HepG2 (cell line): Measurements from ENCODE around the gene LRPPRC. TPM values are rescaled to one million over a fixed set of nuclear protein-coding genes. Genes with fewer than 3 reads are reported as not detected.

Experiments used
- ATAC-seq: fragments of 200-7000 bp; cut with Tn5 transposase; 3 replicates; pipeline ENCODE4 v1.9.1; 2020; ENCODE audit warnings: mild to moderate bottlenecking, moderate library complexity
- BruUV-seq: library from RNA; stranded (reverse); fragments of 400-500 nt; replicated peaks from 2 replicates; lab custom pipeline; 2021; lab: Mats Ljungman, UMichigan
- CTCF ChIA-PET: fragments of 300-600 bp; formaldehyde crosslinking; extraction: SDS; loops from one replicate; lab custom pipeline; 2021; ENCODE audit warnings: low total read pairs, inconsistent platforms, low intra/inter-chr PET ratio; lab: Yijun Ruan, JAX
- POLR2A ChIA-PET: fragments of 350-600 bp; sonication (Branson Sonifier 250); formaldehyde crosslinking; loops from one replicate; lab custom pipeline; 2020; ENCODE audit warnings: antibody characterized with exemption, inconsistent platforms; lab: Yijun Ruan, JAX
- DNase-seq: peaks from one replicate; pipeline ENCODE4 v3.0.0-alpha.2; 2015; ENCODE audit warnings: low spot score
- FAIRE-seq: peaks from 3 replicates; lab custom pipeline; 2011; peaks lifted over from hg19 to GRCh38; lab: Jason Lieb, UNC
- H2AFZ ChIP-seq: one replicate; pipeline ENCODE4 v1.6.1; 2011; ENCODE audit warnings: low read length, inconsistent platforms
- H3K27ac ChIP-seq: fragments of 300-600 bp; 3 replicates; pipeline ENCODE4 v1.8.0; 2011; ENCODE audit warnings: mixed run types, mild to moderate bottlenecking, mixed read lengths, low read length, inconsistent platforms; ENCODE audit not compliant: insufficient read depth; ENCODE audit errors: extremely low read length
- H3K27me3 ChIP-seq, 2 experiments: fragments of 200-600 bp in 1 of 2; 2 replicates in 1 of 2; 3 replicates in 1 of 2; pipeline versions ENCODE4 v1.6.0 to v1.8.0; 2011; ENCODE audit warnings: low read length in 2 of 2, mild to moderate bottlenecking in 2 of 2, moderate library complexity in 2 of 2, inconsistent platforms in 1 of 2; ENCODE audit not compliant: insufficient read depth in 2 of 2, control insufficient read depth in 1 of 2
- H3K36me3 ChIP-seq, 2 experiments: fragments of 200-600 bp in 1 of 2; replicated peaks in 1 of 2; 2 replicates in 1 of 2; 3 replicates in 1 of 2; pipeline versions ENCODE4 v1.5.1 to v1.8.0; 2011; ENCODE audit warnings: low read length in 2 of 2, inconsistent platforms in 1 of 2; ENCODE audit not compliant: insufficient read depth in 2 of 2, control insufficient read depth in 1 of 2
- H3K4me1 ChIP-seq: 2 replicates; pipeline ENCODE4 v1.5.1; 2012; ENCODE audit warnings: low read length, inconsistent platforms; ENCODE audit not compliant: insufficient read depth
- H3K4me2 ChIP-seq: 2 replicates; pipeline ENCODE4 v1.6.0; 2011; ENCODE audit warnings: low read depth, low read length, inconsistent platforms
- H3K4me3 ChIP-seq, 3 experiments: fragments of 200-600 bp in 1 of 3; sonication (generic), shearing (Covaris generic) in 1 of 3; replicated peaks in 1 of 3; 2 replicates each; pipeline ENCODE4 v1.5.1; 2011 to 2016; ENCODE audit warnings: low read length in 3 of 3, inconsistent platforms in 2 of 3, low read depth in 2 of 3, mild to moderate bottlenecking in 2 of 3, control low read depth in 1 of 3, mixed read lengths in 1 of 3; ENCODE audit not compliant: insufficient read depth in 1 of 3
- H3K79me2 ChIP-seq: one replicate; pipeline ENCODE4 v1.6.1; 2011; ENCODE audit warnings: low read length, inconsistent platforms; ENCODE audit not compliant: insufficient read depth
- H3K9ac ChIP-seq: 2 replicates; pipeline ENCODE4 v1.6.0; 2011; ENCODE audit warnings: mild to moderate bottlenecking, low read depth, low read length, inconsistent platforms; ENCODE audit not compliant: insufficient read depth
- H3K9me3 ChIP-seq: 2 replicates; pipeline ENCODE4 v1.5.1; 2012; ENCODE audit warnings: mild to moderate bottlenecking, low read length
- H4K20me1 ChIP-seq: 2 replicates; pipeline ENCODE4 v1.6.0; 2011; ENCODE audit warnings: inconsistent platforms, mild to moderate bottlenecking, low read length, moderate library complexity; ENCODE audit not compliant: insufficient read depth
- GATA4 ChIP-seq: sonication (generic); IDR thresholded peaks from 2 replicates; pipeline ENCODE4 v1.6.1; 2016; ENCODE audit warnings: antibody characterized with exemption, low read depth, borderline replicate concordance
- HDAC2 ChIP-seq: sonication (generic); formaldehyde crosslinking; IDR thresholded peaks from 2 replicates; pipeline ENCODE4 v1.4.0; 2020; ENCODE audit warnings: missing genetic modification reagents
- NFKB2 ChIP-seq: sonication (generic); formaldehyde crosslinking; IDR thresholded peaks from 2 replicates; pipeline ENCODE4 v1.4.0; 2020; ENCODE audit warnings: missing genetic modification reagents, borderline replicate concordance
- RBM39 ChIP-seq: fragments of 200-400 bp; formaldehyde crosslinking; IDR thresholded peaks from one replicate; pipeline ENCODE4 v1.6.1; 2018; ENCODE audit warnings: antibody characterized with exemption, mild to moderate bottlenecking, low read depth, low read length; ENCODE audit not compliant: poor library complexity, severe bottlenecking
- SMAD1 ChIP-seq: sonication (generic); formaldehyde crosslinking; IDR thresholded peaks from 2 replicates; pipeline ENCODE4 v1.4.0; 2020; ENCODE audit warnings: missing genetic modification reagents, low read depth, mild to moderate bottlenecking, borderline replicate concordance
- SOX6 ChIP-seq, 2 experiments: fragments of 450-650 bp in 1 of 2; sonication (generic) in 1 of 2; formaldehyde crosslinking in 1 of 2; IDR thresholded peaks; 2 replicates each; pipeline versions ENCODE4 v1.4.0 to v1.6.1; 2017 to 2020; ENCODE audit warnings: antibody characterized with exemption in 1 of 2, mild to moderate bottlenecking in 1 of 2, missing genetic modification reagents in 1 of 2
- SRSF4 ChIP-seq: fragments of 200-400 bp; formaldehyde crosslinking; IDR thresholded peaks from one replicate; pipeline ENCODE4 v1.6.1; 2018; ENCODE audit warnings: mild to moderate bottlenecking, low read depth, low read length, moderate library complexity; ENCODE audit not compliant: poor library complexity, severe bottlenecking
- YEATS2 ChIP-seq: sonication (generic); formaldehyde crosslinking; IDR thresholded peaks from 2 replicates; pipeline ENCODE4 v1.4.0; 2020; ENCODE audit warnings: missing genetic modification reagents, borderline replicate concordance
- ZFP36 ChIP-seq: fragments of 150-350 bp; IDR thresholded peaks from 2 replicates; pipeline ENCODE4 v1.6.1; 2018; ENCODE audit warnings: borderline replicate concordance, low read length, low read depth; ENCODE audit not compliant: partially characterized antibody
- ZFP36L1 ChIP-seq: sonication (generic); formaldehyde crosslinking; IDR thresholded peaks from 2 replicates; pipeline ENCODE4 v1.8.0; 2022; ENCODE audit warnings: mild to moderate bottlenecking, missing genetic modification reagents, moderate library complexity
- ZNF530 ChIP-seq: sonication (generic); formaldehyde crosslinking; IDR thresholded peaks from 2 replicates; pipeline ENCODE4 v1.5.0; 2020; ENCODE audit warnings: low read depth, mild to moderate bottlenecking, missing genetic modification reagents
- ZNF605 ChIP-seq: sonication (generic); formaldehyde crosslinking; IDR thresholded peaks from 2 replicates; pipeline ENCODE4 v1.8.0; 2022; ENCODE audit warnings: mild to moderate bottlenecking, missing genetic modification reagents
- WGBS: methylation state at CpG from one replicate; pipeline ENCODE4 v1.1.6; 2017; ENCODE audit warnings: low lambda C conversion rate; 5-methylcytosine and 5-hydroxymethylcytosine counted together
- in situ Hi-C: cut with HindIII; loops from 2 replicates; pipeline ENCODE4 v1.10.0; 2017; ENCODE audit warnings: low pct_unique_long_range_greater_than_20kb; ENCODE audit not compliant: extremely low pct_ligation_motif_present
- intact Hi-C: fragments of 100-400 bp; cut with micrococcal nuclease; formaldehyde crosslinking; loops from one replicate; pipeline ENCODE4 v1.10.0; 2022; ENCODE audit not compliant: unreplicated experiment
- polyA plus RNA-seq, 8 experiments: library from polyadenylated mRNA; depleted of rRNA in 3 of 8; stranded (reverse) in 7 of 8; unstranded in 1 of 8; fragments of >200 nt; fragmentation: Illumina TruSeq in 4 of 8; extraction: Trizol in 4 of 8; gene quantifications; 2 replicates each; pipeline versions ENCODE4 v1.2.1 to v1.2.3, GENCODE V29; 2011 to 2016; ENCODE audit warnings: low read depth in 4 of 8, missing spikeins in 1 of 8, mixed read lengths in 1 of 8; ENCODE audit not compliant: insufficient read depth in 1 of 8
- total RNA-seq, 5 experiments: library from RNA; depleted of rRNA; stranded (reverse); fragments of >200 nt; fragmentation: Illumina TruSeq; extraction: Trizol; gene quantifications; 2 replicates each; pipeline ENCODE4 v1.2.3, GENCODE V29; 2016; ENCODE audit warnings: low read depth in 1 of 5
- TF ChIP-seq, protein P1 (sequence below): sonication (generic); formaldehyde crosslinking; IDR thresholded peaks from 2 replicates; pipeline ENCODE4 v1.5.0; 2020; ENCODE audit warnings: missing genetic modification reagents
- TF ChIP-seq, protein P2 (sequence below): IDR thresholded peaks from 2 replicates; pipeline ENCODE4 v1.6.1; 2018; ENCODE audit warnings: missing genetic modification reagents
- TF ChIP-seq, protein P3 (sequence below): sonication (generic); formaldehyde crosslinking; IDR thresholded peaks from 2 replicates; pipeline ENCODE4 v1.9.0; 2022; ENCODE audit warnings: missing genetic modification reagents, mild to moderate bottlenecking, borderline replicate concordance

Gene LRPPRC
- total and polyA plus RNA-seq, 2 of the 13 experiments (the other 11 are each of a cell fraction or from before 2014, with no cell fraction given), result 117 to 167 TPM

DNA sequence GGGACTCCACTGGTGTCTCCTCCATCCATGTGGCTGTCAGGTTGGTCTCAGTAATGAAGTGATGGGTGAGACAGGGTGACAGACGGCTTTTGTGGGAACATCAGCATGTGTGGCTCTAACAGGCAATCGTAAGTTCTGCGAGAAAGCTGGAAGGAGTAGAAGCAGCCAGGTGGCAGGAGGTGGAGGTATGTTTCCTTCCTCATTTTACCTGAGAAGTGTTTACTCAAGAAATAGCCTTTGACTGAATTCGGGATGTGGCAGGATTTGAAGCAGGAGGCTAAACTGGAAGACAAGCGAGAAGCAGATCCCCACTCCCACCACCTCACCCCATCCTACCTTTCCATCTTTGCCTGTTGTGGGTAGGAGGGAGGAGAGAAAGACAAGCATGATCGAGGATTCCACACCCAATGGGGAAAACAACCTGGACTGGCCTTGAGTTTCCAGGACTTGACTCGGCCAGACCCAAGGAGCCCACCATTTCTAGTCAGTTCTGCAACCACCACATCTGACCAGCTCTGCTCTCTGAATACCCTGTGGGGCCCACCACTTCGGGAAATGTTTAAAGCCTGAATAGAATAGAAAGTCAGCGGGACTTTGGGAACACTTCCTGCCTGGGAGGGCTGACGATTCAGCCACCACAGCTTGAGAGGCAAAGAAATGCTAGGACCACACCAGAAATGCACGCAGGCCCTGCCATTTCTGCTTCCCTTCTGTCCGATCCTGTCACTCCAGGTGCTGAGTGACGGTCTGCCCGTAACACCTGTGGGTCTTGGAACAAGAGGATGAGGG is 155.8 kb downstream of the LRPPRC start (continued):
- TF ChIP-seq ZNF605 (CRISPR knock-in tag) (0 out of 2 replicates have a peak, but pooled peaks have one; percentile 29), ZFP36L1 (CRISPR knock-in tag) (0 out of 2 replicates have a peak, but pooled peaks have one; percentile 15)
- TF ChIP-seq, protein P1, sequence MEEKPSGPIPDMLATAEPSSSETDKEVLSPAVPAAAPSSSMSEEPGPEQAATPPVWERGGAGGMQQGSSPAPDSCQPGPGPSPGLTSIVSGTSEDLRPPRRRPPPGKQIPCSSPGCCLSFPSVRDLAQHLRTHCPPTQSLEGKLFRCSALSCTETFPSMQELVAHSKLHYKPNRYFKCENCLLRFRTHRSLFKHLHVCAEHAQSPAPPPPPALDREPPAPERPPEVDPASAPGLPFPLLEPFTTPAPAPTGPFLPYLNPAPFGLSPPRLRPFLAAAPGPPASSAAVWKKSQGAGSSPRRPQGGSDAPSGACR, result 0 out of 2 replicates have a peak, but pooled peaks have one; percentile 8

DNA sequence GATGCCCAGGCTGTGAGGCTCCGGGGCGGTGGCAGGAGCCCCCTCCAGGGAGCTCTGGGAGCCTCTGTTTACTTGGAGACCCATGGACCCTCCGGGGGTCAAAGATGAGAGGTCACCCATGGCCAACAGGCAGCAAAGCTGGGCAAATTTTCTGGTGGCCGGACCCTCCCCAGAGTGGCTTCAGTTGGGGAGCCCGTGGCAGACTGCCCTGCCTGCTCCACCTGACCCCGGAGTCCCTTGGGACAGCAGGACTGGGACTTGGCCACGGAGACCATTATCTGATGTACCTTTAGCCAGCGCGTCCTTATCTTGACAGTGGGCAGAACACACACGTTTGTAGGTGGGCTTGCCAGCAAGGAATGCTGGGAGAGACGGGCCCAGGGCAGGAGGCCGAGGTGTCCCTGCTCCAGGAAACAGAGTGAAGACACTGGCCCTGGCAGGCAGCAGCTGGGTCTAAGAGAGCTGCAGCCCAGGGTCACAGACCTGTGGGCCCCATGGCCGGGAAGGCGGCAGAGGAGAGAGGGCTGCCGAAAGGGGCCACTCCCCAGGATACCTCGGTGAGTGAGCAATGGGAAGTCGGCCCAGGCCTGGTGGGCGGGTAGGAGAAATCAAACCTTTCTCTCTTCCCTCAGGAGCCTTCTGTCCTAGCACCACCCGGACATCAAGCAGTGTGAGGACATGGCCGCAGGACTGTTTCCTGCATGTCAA is 157.1 kb downstream of the LRPPRC start, which contains the start of the genes ABCG5 and ABCG8:
Gene ABCG5 (minus strand): TSS at position 280 of the 708 bp plus-strand sequence. CDS start 160 bp downstream, at position 120.
Gene ABCG8 (plus strand): TSS at position 412 of the 708 bp plus-strand sequence. CDS start 83 bp downstream, at position 495.
- CTCF ChIA-PET, result no interaction called here
- in situ Hi-C loops, result no loop called here
- Histone ChIP-seq H2AFZ (peak within 1 kb of the TSS; percentile 38), H3K4me1 (peaks cover 57% of the 10 kb centered on the region), H4K20me1 (no peaks in the 10 kb centered on the region), H3K4me3 (peak within 1 kb of the TSS; percentile 64 to 82 (median 79)), H3K27me3 (no peaks in the 10 kb centered on the region), H3K4me2 (peak within 1 kb of the TSS; percentile 89), H3K79me2 (peaks cover 34% of the 10 kb centered on the region), H3K36me3 (peaks cover 2 to 19% of the 10 kb centered on the region in 2 experiments; a peak in 3 of 5 replicates), H3K9ac (peak within 1 kb of the TSS; percentile 79), H3K27ac (peak within 1 kb of the TSS; percentile 78), H3K9me3 (no peaks in the 10 kb centered on the region)
- no TSS peak for BruUV-seq
- intact Hi-C loops, result loop anchor here (2.0 kb wide), 1 partner anchor 30 kb away; no protein-coding TSS in a partner anchor
- 5% methylated on average over 18 of the region's 20 CpGs for WGBS
- DNase-seq, result peak; percentile 82
- ATAC-seq, result peak; percentile 87
- POLR2A ChIA-PET, result interaction anchor here (0.9 to 2.9 kb wide), 7 partner anchors 13 to 67 kb away, joined by 3 to 9 read pairs (median 3); partner anchors contain the start of gene DYNC2LI1
- no peak for FAIRE-seq
- TF ChIP-seq ZNF530 (CRISPR knock-in tag) (no peak), HDAC2 (CRISPR knock-in tag) (0 out of 2 replicates have a peak, but pooled peaks have one; percentile 9), RBM39 (peak; percentile 72), YEATS2 (CRISPR knock-in tag) (peak; percentile 69; the same call in 1 of the 2 replicates), SOX6 (IDR thresholded peaks at IDR 0.05) (no peak), SOX6 (CRISPR knock-in tag; IDR thresholded peaks at IDR 0.05) (peak; percentile 55), ZNF605 (CRISPR knock-in tag) (peak; percentile 10; the same call in 1 of the 2 replicates), ZFP36 (no peak), GATA4 (peak; percentile 67), SRSF4 (no peak), NFKB2 (CRISPR knock-in tag) (peak; percentile 78; the same call in 1 of the 2 replicates), SMAD1 (peak; percentile 45; the same call in 1 of the 2 replicates)
- TF ChIP-seq, protein P2, sequence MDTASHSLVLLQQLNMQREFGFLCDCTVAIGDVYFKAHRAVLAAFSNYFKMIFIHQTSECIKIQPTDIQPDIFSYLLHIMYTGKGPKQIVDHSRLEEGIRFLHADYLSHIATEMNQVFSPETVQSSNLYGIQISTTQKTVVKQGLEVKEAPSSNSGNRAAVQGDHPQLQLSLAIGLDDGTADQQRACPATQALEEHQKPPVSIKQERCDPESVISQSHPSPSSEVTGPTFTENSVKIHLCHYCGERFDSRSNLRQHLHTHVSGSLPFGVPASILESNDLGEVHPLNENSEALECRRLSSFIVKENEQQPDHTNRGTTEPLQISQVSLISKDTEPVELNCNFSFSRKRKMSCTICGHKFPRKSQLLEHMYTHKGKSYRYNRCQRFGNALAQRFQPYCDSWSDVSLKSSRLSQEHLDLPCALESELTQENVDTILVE (CRISPR knock-in tag), result peak; percentile 63; the same call in 1 of the 2 replicates
- TF ChIP-seq, protein P3, sequence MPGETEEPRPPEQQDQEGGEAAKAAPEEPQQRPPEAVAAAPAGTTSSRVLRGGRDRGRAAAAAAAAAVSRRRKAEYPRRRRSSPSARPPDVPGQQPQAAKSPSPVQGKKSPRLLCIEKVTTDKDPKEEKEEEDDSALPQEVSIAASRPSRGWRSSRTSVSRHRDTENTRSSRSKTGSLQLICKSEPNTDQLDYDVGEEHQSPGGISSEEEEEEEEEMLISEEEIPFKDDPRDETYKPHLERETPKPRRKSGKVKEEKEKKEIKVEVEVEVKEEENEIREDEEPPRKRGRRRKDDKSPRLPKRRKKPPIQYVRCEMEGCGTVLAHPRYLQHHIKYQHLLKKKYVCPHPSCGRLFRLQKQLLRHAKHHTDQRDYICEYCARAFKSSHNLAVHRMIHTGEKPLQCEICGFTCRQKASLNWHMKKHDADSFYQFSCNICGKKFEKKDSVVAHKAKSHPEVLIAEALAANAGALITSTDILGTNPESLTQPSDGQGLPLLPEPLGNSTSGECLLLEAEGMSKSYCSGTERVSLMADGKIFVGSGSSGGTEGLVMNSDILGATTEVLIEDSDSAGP, result peak; percentile 79; the same call in 1 of the 2 replicates
